ENCODE results near the gene ACSL1.
A peak's percentile ranks its signal among the peaks of the same experiment; 100 is the strongest.
"Not testable (repeated sequence)": the region's sequence is repeated elsewhere in the genome, so short reads cannot be mapped to it uniquely, and the experiment has no call there.

Gene ACSL1

GRCh38 chr4:184839075-184839399 lies 13.3 kb upstream of the ACSL1 start:
- not testable (repeated sequence) for DNase-seq

- no peak for DNase-seq
Observed at GRCh38 chr4:184838249-184839074, 12.7 kb upstream of the ACSL1 start.

DNA sequence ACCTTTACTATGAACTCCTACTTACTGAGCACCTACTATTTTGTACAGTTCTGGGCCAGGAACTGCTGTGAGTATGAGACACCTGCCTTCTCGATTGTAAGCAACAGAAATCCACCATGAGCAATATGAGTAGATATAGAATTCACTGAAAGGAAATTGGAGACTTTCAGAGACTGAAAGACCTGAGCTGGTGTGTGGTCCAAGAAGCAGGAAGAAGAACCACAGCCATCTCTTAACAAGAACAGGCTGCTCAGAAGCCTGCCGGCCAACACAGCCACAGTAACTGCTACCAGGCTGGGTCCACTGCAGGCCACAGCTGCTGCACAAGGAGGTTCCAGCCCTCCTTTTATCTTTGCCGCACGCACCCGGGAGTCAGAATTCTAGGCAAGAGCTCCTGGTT lies 10.8 kb upstream of the ACSL1 start:
- DNase-seq = no peak

GRCh38 chr4:184833046-184833838 lies 7.5 kb upstream of the ACSL1 start:
- no peak for DNase-seq

- no peak for DNase-seq
Observed at GRCh38 chr4:184831153-184831552, 5.4 kb upstream of the ACSL1 start.

GRCh38 chr4:184826691-184827270 lies 1.0 kb upstream of the ACSL1 start:
- DNase-seq = no peak

DNA sequence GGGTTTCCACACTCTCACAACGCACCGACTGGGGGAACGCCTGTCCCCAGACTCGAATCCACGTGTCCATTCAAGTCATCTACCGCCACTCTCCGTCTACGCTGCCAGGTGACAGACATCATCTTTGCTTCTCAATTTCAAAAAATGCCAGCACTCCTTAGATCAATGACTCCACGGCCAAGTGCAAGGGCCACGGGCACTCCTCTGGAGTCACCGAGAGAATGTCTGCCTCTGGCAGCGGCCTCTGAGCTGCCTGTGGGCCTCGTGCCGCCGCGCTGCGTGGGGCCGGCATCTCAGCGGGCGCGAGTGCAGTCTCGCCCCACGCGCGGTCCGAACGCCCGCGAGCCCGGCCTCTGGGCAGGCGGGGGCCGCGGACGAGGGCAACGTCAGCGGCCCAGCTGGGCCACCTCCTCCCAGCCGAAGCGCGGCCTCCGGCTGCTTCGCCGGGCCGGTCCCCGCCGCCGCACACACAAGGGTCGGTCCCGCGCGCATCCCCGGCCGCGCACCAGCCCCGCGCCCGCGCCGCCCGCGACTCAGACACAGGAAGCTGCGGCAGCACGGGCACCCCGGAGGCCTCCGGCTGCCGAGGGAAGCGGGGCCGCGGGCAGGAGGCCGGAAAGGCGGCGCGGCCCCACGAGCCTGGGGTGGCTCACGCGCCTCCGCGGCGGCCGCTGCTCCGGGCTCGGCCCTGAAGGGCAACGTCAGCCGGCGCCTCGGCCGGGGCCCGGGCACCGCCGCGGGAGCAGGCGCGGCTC lies 450 bp downstream of the ACSL1 start:
- DNase-seq = peak; percentile 47

DNA sequence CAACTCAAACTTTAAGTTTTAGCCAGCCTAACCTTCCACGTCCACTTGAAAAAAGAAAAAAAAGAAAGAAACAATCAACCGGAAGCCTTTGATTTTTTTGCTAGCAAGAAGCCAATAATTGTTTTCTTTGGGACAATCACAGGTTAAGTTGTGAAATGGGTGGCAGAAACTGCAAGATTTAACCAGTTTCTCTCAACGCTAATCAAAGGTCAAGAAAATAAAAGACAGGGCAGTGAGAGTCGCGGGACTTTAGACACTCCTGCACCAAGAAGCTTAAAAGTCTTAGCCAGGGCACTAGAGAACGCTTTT lies 1.0 kb downstream of the ACSL1 start:
- DNase-seq = no peak

GRCh38 chr4:184824081-184824775 lies 1.5 kb downstream of the ACSL1 start:
- DNase-seq = peak; percentile 12

DNA sequence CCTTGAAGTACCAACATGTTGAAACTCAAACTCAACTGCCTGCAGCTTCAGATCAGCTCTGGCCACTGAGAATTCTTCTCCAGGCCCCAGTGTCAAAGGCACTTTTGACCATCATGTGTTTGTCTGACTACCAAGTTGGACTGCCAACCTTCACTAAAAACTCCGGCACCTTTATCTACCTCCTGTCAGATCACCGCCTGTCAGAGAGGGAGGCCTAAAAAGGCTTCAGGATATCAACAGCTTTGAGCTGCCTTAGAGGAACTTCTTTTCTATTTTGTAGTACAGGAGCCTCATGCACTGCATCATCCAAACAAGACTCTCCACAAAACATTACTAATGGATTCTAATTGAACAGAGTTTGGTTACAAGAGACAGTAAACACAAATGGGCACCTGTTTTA lies 2.8 kb downstream of the ACSL1 start:
- no peak for DNase-seq

DNA sequence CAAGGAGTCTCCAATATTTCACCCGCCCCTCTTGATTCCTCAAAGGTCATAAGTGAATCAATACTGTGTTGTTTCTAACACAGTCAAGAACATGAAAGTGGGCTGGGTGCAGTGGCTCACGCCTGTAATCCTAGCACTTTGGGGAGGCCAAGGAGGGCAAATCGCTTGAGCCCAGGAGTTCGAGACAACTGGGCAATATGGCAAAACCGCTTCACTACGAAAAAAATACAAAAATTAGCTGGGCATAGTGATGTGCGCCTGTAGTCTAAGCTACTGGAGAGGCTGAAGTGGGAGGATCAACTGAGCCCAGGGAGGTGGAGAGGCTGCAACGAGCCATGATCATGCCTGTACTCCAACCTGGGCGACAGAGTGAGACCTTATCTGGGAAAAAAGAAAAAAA lies 3.4 kb downstream of the ACSL1 start:
- DNase-seq = no peak

GRCh38 chr4:184821242-184821641 lies 4.5 kb downstream of the ACSL1 start:
- DNase-seq = no peak

GRCh38 chr4:184819786-184820185 lies 6.0 kb downstream of the ACSL1 start:
- DNase-seq = no peak

DNA sequence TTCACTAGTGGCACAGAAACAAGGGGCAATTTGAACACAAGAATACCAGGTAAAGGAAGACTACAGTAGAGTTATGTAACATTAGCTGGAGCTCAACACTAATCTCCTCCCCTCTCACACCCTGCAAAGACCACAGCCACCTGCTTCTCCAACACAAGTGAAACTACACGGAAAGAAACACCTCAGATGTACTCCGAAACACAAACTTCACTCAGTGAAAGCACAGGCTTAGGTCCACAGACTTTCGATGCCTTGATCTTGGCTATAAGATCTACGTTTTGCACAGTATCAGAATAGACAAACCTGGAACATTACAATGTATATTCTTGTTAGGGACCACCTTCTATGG lies 7.6 kb downstream of the ACSL1 start:
- peak; percentile 11 for DNase-seq

GRCh38 chr4:184817494-184818215 lies 8.1 kb downstream of the ACSL1 start:
- DNase-seq = no peak

- DNase-seq = no peak
Observed at GRCh38 chr4:184816962-184817361, 8.8 kb downstream of the ACSL1 start.

GRCh38 chr4:184815046-184815877 lies 10.5 kb downstream of the ACSL1 start:
- peak; percentile 4 for DNase-seq

DNA sequence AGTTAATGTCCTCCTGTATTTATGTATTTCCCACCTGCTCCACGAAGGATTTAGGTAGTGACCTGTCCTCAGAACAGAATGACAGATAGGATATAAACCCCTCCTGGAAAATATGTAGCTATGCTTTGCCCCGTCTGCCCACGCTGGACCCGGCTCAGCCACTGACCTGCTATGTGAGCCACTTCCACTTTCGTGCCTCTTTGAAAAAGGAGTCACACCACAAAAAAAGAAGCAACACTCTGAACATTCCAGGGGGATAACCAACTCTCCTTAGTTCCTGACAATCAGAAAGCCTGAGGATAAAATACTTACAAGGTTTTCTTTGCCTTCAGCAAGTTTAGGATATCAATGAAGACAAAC lies 11.1 kb downstream of the ACSL1 start:
- no peak for DNase-seq

DNA sequence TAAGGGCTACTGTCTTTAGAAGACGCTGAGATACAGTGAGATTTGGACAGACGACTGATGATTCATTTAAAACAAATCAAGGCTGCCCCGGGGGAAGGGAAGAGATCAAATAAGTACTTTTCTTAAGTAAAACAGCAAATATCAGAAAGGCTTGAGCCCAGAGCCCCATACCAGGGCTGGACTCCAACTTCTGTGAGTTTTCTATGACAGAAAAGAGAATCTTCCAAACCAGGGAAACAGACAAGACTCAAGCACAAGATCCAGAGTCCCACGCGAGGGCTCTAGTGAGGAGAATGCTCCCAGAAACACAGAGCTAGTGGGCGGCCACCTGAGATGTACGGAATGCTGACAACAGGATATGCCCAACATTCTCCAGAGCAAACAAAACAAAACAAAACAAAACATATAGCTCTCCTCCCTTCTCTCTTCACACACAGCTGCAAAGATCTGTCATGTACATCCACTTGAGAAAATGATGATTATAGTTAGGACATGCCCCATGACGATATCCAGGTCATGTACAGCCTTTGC lies 13.1 kb downstream of the ACSL1 start:
- DNase-seq = no peak

GRCh38 chr4:184812199-184812542 lies 13.6 kb downstream of the ACSL1 start:
- DNase-seq = no peak

- DNase-seq = no peak
Observed at GRCh38 chr4:184811526-184812198, 14.1 kb downstream of the ACSL1 start.
